ENCODE data around the gene GRK5.
A peak's percentile ranks its signal among the peaks of the same experiment; 100 is the strongest.

The GRK5 gene

DNA sequence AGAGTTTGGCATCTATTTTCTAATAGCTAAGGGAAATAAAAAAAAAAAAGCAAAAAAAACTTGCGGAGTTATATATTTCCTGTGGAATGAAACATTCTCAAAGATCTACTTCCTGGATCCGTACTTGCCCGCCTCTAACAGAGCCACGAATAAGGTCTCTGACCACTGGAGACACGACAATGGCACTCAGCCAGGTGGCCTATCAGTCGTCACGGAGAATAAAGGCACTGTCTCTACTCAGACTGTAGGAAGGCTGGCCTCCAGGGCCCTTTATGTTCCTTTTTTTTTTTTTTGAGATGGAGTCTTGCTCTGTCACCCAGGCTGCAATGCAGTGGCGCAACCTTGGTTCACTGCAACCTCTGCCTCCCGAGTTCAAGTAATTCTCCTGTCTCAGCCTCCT is 276.5 kb downstream of the GRK5 start:
- no peak for DNase-seq (ENCODE audit: low spot score)

GRCh38 chr10:119488675-119489074 is 281.3 kb downstream of the GRK5 start:
- no peak for DNase-seq (ENCODE audit: low spot score)

GRCh38 chr10:119489991-119490326 is 282.6 kb downstream of the GRK5 start:
- no peak for DNase-seq (ENCODE audit: low spot score)

DNA sequence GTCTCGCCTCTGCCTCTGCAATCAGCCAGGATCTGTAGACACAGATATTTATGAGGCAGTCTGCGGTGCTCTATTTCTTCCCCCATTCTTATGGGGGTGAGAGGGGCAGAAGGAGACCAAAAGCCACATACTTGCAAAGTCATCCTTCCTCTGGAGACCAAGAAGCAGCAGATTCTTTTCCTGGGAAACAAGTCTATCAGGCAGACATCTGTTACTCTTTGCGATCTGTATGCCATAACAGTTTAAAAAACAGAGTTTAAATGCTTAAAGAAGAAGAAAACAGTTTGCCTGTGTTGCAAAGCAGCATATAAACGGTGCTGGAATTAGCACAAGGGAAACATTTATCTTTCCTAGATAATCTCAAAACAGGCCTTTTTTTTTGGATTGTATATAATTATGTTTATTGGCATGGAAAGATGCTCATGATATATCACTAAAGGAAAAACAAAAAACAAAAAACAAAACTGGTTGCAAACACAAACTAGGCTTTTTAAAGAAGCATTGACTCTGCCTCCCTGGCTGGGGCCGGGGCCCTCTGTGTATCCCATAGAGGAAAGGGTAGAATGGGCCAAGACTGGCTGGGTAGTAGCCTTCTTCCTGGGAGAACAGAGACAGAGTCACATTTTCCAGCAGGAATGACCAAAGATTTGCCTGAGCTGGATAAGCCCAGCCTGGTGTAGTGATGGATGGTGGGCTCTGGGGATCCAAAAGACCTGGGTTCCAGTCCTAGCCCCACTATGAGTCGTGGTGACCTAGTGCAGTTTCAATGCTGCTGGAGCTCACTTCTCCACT is 284.8 kb downstream of the GRK5 start:
- no peak for DNase-seq (ENCODE audit: low spot score)

- DNase-seq (ENCODE audit: low spot score) = no peak
These were observed 285.8 kb downstream of the GRK5 start for GRCh38 chr10:119493155-119493554.

DNA sequence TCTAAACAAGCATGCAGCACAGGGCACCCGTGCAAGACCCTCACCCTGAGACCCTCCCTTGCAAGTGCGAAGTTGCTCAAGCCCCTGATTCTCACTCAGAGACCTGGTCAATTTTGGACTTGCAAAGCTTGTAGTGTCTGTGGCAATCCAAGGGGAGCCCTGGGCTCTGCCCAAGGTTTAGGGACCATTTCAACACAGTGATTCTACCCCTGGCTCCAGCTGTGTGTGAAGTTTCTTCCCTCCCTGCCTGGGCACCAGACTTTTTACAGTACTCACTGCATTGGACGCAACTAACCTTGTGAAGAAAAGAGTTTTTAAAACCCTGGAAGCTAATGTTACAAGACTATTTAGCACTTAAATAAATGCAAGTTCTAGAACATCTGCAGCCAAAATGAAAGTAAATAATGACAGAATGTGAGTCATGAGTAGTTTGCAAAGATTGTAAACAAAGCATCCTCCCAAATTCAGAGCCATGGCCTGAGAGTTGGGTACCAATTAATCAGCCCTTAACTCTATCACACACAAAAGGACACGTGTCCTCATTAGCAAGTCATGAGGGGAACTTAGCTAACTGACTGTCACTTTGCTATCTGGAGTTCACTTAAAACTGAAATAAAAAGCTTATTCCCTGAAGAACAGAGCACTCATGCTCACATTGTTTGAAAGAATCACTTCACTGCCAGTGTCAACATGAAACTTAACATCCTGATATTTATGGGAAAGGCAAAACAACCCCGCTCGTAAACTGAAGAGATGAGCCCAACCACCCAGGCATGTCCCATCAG is 287.1 kb downstream of the GRK5 start:
- peak; percentile 44 for DNase-seq (ENCODE audit: low spot score)

DNA sequence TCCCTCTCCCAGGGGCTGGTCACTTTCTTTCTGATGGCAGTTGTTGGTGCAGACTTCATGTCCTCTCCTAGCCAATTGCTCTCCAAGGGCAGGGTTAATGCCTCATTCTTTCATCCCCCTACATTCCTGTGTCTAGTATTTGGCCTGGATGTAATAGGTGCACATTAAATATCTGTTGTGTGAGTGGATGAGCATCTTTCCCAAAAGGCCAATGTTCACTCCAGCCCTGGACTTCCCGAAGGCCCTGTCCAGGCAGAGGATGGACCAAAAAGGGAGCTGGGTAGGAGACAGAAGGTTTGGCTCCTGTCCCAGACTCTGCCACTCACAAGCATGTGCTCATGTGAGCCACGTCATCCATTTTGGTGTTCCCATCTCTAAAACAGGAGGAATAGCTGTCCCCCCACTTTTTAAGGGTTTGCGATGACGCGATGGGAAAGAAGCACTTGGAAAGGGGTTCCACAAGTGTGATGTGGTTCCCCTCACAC is 287.7 kb downstream of the GRK5 start:
- no peak for DNase-seq (ENCODE audit: low spot score)

- no peak for DNase-seq (ENCODE audit: low spot score)
These were observed 288.2 kb downstream of the GRK5 start for GRCh38 chr10:119495545-119495944.

- DNase-seq (ENCODE audit: low spot score) = no peak
These were observed 288.9 kb downstream of the GRK5 start for GRCh38 chr10:119496273-119496672.

DNA sequence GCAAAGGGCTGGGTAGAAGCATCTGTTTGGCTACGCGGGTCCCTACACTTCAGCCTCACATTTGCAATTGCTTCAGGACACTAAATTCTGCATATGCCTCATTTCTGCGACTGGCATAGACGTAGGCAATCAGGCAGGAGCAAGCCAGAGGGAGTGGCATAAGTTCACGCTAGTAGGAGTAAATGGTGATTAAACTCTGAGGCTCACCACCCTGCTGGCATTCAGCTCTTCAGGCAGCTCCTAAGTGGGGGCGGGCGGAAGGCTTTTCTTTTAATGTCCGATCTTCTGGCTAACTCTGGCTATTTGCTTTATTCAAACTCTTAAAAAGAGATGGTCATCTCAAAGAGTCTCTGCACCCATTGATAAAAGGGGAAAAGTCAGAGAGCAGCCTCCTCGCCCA is 289.9 kb downstream of the GRK5 start:
- no peak for DNase-seq (ENCODE audit: low spot score)

- no peak for DNase-seq (ENCODE audit: low spot score)
These were observed 291.7 kb downstream of the GRK5 start for GRCh38 chr10:119498889-119499676.

- DNase-seq (ENCODE audit: low spot score) = no peak
These were observed 292.3 kb downstream of the GRK5 start for GRCh38 chr10:119499677-119500002.

- no peak for DNase-seq (ENCODE audit: low spot score)
These were observed 292.9 kb downstream of the GRK5 start for GRCh38 chr10:119500123-119500795.

DNA sequence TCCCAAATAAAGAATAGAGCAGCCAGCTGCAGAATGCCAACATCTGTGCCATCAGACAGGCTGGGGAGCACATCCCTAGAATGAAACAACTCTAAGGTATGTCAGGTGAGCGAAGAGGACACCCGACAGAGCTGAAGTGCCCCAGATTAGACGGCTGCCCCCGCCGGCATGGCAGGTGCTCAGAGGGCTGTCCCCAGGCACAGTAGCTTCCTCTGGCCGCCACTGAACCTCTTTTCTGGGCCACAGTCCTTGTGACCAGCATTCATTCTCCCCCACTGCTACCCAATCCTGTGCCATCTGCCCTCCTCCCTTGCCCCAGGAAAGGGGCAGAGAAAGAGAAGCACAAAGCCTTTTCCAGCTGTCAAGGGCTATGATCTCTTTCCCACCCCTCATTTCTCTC is 293.4 kb downstream of the GRK5 start:
- no peak for DNase-seq (ENCODE audit: low spot score)

DNA sequence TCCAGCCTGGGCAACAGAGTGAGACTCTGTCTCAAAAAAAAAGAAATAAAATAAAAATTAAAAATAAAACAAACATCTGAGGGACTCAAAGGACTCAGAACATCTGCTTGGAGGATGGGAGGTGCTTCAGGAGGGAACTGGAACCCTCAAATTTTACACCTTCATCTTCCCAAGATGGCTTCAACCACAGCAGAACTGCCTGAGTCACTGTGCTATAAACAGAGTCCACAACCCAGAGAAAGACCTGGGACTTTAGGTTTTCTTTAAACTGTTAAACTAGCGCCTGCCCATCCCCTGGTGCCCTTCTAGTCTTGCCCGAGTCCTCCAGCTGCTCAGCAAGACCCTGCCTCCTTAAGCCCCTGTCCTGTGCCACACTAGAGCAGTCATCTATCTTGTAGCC is 294.3 kb downstream of the GRK5 start:
- no peak for DNase-seq (ENCODE audit: low spot score)

DNA sequence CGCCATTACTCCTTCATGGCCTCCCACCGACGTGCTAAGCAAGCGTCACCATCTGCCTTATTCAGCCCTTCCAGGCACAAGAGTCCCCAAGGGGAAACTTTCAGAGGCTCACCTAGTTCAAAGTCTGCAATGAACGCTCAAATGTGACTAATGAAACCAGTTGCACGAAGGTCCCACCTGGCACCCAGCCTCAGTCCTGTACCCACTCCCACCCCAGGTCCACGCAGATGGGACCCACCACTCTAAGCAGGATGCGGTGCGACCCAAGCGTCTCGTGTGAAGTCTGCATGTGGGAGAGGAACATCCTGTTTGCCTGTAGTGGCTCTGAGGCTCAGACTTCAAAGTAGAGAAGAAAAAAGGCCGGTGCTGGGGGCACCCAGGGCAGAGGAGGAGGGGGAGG is 294.8 kb downstream of the GRK5 start:
- DNase-seq (ENCODE audit: low spot score) = no peak

DNA sequence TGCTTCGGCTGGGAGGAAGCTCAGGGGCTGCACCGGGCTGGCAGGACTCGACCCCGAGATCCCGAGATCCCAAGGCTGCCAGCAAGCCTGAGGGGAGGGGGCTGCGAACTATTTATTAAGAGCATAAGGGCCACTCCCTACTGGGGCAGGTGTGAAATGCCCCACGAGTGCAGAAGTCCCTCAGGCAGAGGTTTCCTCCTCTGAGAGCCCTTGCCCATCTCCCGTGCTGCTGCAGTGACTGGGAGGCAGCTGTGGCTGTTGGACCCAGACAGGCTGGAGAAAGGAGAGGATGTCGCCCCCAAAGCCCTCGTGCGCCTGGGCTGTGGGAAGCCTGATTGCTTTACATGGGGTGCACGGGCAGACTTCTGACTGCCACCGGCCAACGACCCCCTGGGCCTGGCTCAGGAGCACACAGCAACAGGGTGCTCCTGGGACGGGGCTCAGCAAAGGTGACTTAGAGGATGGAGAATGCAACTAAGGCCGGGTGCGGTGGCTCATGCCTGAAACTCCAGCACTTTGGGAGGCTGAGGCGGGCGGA is 295.3 kb downstream of the GRK5 start:
- no peak for DNase-seq (ENCODE audit: low spot score)

DNA sequence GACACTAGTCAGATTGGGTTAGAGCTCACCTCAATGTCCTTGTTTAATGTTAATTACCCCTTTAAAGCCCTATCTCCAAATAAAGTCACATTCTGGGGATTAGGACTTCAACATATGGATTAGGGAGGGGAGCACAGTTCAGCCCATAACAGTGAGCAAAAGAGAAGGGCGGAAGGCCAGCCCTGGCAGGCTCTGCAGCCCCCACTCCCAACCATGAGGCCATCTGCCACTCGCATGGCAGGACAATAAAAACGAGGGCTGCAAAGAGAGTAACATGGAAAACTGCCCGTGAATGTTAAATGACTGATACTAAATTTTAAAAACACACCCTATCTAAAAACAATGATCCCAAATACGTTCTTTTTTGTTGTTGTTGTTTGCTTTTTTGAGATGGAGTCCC is 296.4 kb downstream of the GRK5 start:
- DNase-seq (ENCODE audit: low spot score) = no peak

- no peak for DNase-seq (ENCODE audit: low spot score)
These were observed 297.3 kb downstream of the GRK5 start for GRCh38 chr10:119504651-119505050.

- peak; percentile 56 for DNase-seq (ENCODE audit: low spot score)
These were observed 297.8 kb downstream of the GRK5 start for GRCh38 chr10:119505131-119505551.
